GM19324 (cell line): ENCODE data around the gene FSCN2.

ENCODE experiments used
- ATAC-seq: cut with Tn5 transposase; IDR thresholded peaks from one replicate; pipeline ENCODE4 v1.9.1; 2021; ENCODE audit warnings: mild to moderate bottlenecking, moderate library complexity; ENCODE audit not compliant: unreplicated experiment, low FRiP score

FSCN2 gene

GRCh38 chr17:81489998-81490992 is 37.9 kb upstream of the FSCN2 start:
- no peak for ATAC-seq

GRCh38 chr17:81491181-81491581 is 37.0 kb upstream of the FSCN2 start:
- ATAC-seq = no peak

- no peak for ATAC-seq
These were observed 36.4 kb upstream of the FSCN2 start for GRCh38 chr17:81491761-81492160.

GRCh38 chr17:81492202-81492601 is 36.0 kb upstream of the FSCN2 start:
- no peak for ATAC-seq

GRCh38 chr17:81492706-81493105 is 35.5 kb upstream of the FSCN2 start:
- ATAC-seq = no peak

GRCh38 chr17:81493198-81494038 is 34.8 kb upstream of the FSCN2 start:
- ATAC-seq = no peak

GRCh38 chr17:81494626-81495377 is 33.4 kb upstream of the FSCN2 start:
- no peak for ATAC-seq

GRCh38 chr17:81498953-81499600 is 29.1 kb upstream of the FSCN2 start:
- ATAC-seq = no peak

GRCh38 chr17:81499601-81499970 is 28.6 kb upstream of the FSCN2 start:
- no peak for ATAC-seq

- ATAC-seq = no peak
These were observed 28.1 kb upstream of the FSCN2 start for GRCh38 chr17:81500047-81500446.

- ATAC-seq = no peak
These were observed 25.6 kb upstream of the FSCN2 start for GRCh38 chr17:81502471-81503017.

- no peak for ATAC-seq
These were observed 24.6 kb upstream of the FSCN2 start for GRCh38 chr17:81503619-81504018.

GRCh38 chr17:81508639-81509206 is 19.5 kb upstream of the FSCN2 start:
- ATAC-seq = no peak

- ATAC-seq = no peak
These were observed 18.8 kb upstream of the FSCN2 start for GRCh38 chr17:81509207-81509971.

GRCh38 chr17:81509972-81510784 is 18.0 kb upstream of the FSCN2 start:
- no peak for ATAC-seq

- no peak for ATAC-seq
These were observed 17.2 kb upstream of the FSCN2 start for GRCh38 chr17:81510785-81511553.

GRCh38 chr17:81511554-81511803 is 16.7 kb upstream of the FSCN2 start:
- ATAC-seq = no peak
